PC-9 (cell line): ENCODE results near the gene AMELX. TPM values are rescaled to one million over a fixed set of nuclear protein-coding genes. Genes with fewer than 3 reads are reported as not detected.

ENCODE experiments used
- BruUV-seq: library from RNA; stranded (reverse); fragments of 400-500 nt; replicated peaks from 2 replicates; lab custom pipeline; 2021; lab: Mats Ljungman, UMichigan
- CTCF ChIA-PET: fragments of 300-600 bp; sonication (Branson Sonifier 250); formaldehyde crosslinking; loops from one replicate; lab custom pipeline; 2022; ENCODE audit warnings: antibody characterized with exemption; lab: Charles Lee
- POLR2A ChIA-PET: fragments of 300-600 bp; sonication (Branson Sonifier 250); formaldehyde crosslinking; loops from one replicate; lab custom pipeline; 2022; ENCODE audit warnings: antibody characterized with exemption; ENCODE audit not compliant: unreplicated experiment; lab: Charles Lee
- DNase-seq, 2 experiments: peaks; one replicate each; pipeline versions ENCODE4 v3.0.0 to v3.0.0-alpha.2; 2015 to 2022; ENCODE audit warnings: mixed read lengths in 1 of 2
- H2AFZ ChIP-seq: fragments of 200-600 bp; sonication (generic); 2 replicates; pipeline ENCODE4 v1.8.1; 2017; ENCODE audit warnings: antibody characterized with exemption
- H3F3A ChIP-seq: fragments of 200-600 bp; sonication (generic); 2 replicates; pipeline ENCODE4 v1.8.1; 2017; ENCODE audit warnings: antibody characterized with exemption, mild to moderate bottlenecking, low read depth; ENCODE audit not compliant: insufficient read depth
- H3K27ac ChIP-seq: fragments of 200-600 bp; sonication (generic); 2 replicates; pipeline ENCODE4 v1.6.1; 2016; ENCODE audit warnings: mixed run types
- H3K27me3 ChIP-seq: fragments of 200-600 bp; sonication (generic); 2 replicates; pipeline ENCODE4 v1.6.1; 2016; ENCODE audit warnings: low read depth, mixed run types; ENCODE audit not compliant: insufficient read depth
- H3K36me3 ChIP-seq: fragments of 200-600 bp; sonication (generic); 2 replicates; pipeline ENCODE4 v1.6.1; 2016; ENCODE audit warnings: low read depth, mixed run types
- H3K4me1 ChIP-seq: fragments of 200-600 bp; sonication (generic); replicated peaks from 2 replicates; pipeline ENCODE4 v1.6.1; 2016; ENCODE audit warnings: mixed run types; ENCODE audit not compliant: insufficient read depth
- H3K4me2 ChIP-seq: fragments of 200-600 bp; sonication (generic); 2 replicates; pipeline ENCODE4 v1.6.1; 2017; ENCODE audit warnings: mixed run types
- H3K4me3 ChIP-seq: fragments of 200-600 bp; sonication (generic); 2 replicates; pipeline ENCODE4 v1.6.1; 2016; ENCODE audit warnings: mixed run types
- H3K79me2 ChIP-seq: fragments of 200-600 bp; sonication (generic); 2 replicates; pipeline ENCODE4 v1.6.1; 2017; ENCODE audit warnings: low read depth, mixed run types
- H3K9me2 ChIP-seq: fragments of 200-600 bp; sonication (generic); 2 replicates; pipeline ENCODE4 v1.8.1; 2017; ENCODE audit warnings: mild to moderate bottlenecking; ENCODE audit not compliant: insufficient read depth
- H3K9me3 ChIP-seq: fragments of 200-600 bp; sonication (generic); 2 replicates; pipeline ENCODE4 v1.8.1; 2016; ENCODE audit warnings: low read depth; ENCODE audit not compliant: insufficient read depth
- H4K20me1 ChIP-seq: fragments of 200-600 bp; sonication (generic); 2 replicates; pipeline ENCODE4 v1.8.1; 2017; ENCODE audit not compliant: insufficient read depth
- EZH2 ChIP-seq: fragments of 200-600 bp; sonication (generic); IDR thresholded peaks from 2 replicates; pipeline ENCODE4 v1.8.0; 2017; ENCODE audit warnings: antibody characterized with exemption, low read depth
- intact Hi-C: fragments of 100-400 bp; cut with micrococcal nuclease; formaldehyde crosslinking; loops from one replicate; pipeline ENCODE4 v1.10.0; 2022; ENCODE audit not compliant: unreplicated experiment
- total RNA-seq: library from RNA; stranded (reverse); gene quantifications from 2 replicates; pipeline ENCODE4 v1.2.3, GENCODE V29; 2021
- TF ChIP-seq, protein P1 (sequence below): fragments of 200-600 bp; sonication (generic); conservative IDR thresholded peaks from 2 replicates; pipeline ENCODE4 v1.6.1; 2017; ENCODE audit warnings: mixed run types, antibody characterized with exemption, mild to moderate bottlenecking, moderate library complexity

Gene AMELX
- total RNA-seq, 1 experiment from 2014 or later: not detected

DNA sequence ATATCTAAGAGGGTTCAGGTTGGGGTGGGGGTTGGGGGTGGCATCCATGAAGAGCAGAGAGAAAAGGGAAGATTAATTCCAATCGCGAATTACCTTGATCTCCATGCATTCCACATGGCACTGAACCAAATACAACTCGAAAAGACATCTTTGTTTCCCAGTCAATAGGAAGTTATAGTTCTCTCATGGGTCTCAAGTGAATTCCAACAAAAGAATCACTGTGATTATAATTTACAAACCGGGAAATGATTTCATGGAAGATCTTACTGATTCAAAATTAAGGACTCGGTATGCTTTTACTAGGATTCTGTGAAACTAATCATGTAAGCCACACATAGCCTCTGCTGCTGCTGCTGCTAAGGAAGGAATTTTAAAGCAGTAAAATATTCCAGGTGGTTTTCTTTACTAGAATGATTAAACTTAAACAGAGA lies 26.6 kb upstream of the AMELX start:
- TF ChIP-seq EZH2: no peak
- TF ChIP-seq, protein P1, sequence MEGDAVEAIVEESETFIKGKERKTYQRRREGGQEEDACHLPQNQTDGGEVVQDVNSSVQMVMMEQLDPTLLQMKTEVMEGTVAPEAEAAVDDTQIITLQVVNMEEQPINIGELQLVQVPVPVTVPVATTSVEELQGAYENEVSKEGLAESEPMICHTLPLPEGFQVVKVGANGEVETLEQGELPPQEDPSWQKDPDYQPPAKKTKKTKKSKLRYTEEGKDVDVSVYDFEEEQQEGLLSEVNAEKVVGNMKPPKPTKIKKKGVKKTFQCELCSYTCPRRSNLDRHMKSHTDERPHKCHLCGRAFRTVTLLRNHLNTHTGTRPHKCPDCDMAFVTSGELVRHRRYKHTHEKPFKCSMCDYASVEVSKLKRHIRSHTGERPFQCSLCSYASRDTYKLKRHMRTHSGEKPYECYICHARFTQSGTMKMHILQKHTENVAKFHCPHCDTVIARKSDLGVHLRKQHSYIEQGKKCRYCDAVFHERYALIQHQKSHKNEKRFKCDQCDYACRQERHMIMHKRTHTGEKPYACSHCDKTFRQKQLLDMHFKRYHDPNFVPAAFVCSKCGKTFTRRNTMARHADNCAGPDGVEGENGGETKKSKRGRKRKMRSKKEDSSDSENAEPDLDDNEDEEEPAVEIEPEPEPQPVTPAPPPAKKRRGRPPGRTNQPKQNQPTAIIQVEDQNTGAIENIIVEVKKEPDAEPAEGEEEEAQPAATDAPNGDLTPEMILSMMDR: no peak
- ChIA-PET CTCF (no interaction called here), POLR2A (no interaction called here)
- H3K4me2 ChIP-seq: no peak overlapping the region
- no peaks in the 10 kb centered on the region for H4K20me1 ChIP-seq
- no peak overlapping the region for H3K4me3 ChIP-seq
- no peaks in the 10 kb centered on the region for H3K4me1 ChIP-seq
- no peaks in the 10 kb centered on the region for H3K9me2 ChIP-seq
- BruUV-seq: no TSS peak
- no peaks in the 10 kb centered on the region; the same call in 1 of the 2 replicates for H3K27me3 ChIP-seq
- no peaks in the 10 kb centered on the region for H3K79me2 ChIP-seq
- H3K36me3 ChIP-seq: no peaks in the 10 kb centered on the region
- no peaks in the 10 kb centered on the region for H3F3A ChIP-seq
- intact Hi-C loops: no loop called here
- H2AFZ ChIP-seq: no peak overlapping the region
- H3K27ac ChIP-seq: no peak overlapping the region
- no peak for DNase-seq
- H3K9me3 ChIP-seq: no peaks in the 10 kb centered on the region

DNA sequence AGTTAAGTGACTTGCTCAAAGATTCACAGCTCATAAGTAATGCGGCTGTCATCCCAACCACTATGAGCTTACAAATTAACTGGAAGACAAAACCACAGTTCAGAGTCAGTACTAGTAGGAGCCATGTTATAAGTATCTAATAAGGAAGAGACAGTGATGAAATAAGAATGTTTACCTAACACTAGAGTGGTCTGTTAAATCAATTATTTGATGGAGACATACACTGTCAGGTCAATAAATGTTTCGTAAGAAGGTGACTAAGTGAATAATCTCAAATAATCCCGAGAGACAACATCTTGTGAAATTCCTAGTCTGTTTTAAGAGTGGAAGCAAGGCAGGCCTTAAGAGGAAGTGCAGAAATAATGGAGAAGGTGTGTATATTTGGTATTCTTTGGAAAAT lies 25.8 kb upstream of the AMELX start:
- H3K4me1 ChIP-seq: no peaks in the 10 kb centered on the region
- no peaks in the 10 kb centered on the region for H4K20me1 ChIP-seq
- DNase-seq: no peak
- no peak for TF ChIP-seq EZH2
- TF ChIP-seq, protein P1: no peak
- no peaks in the 10 kb centered on the region for H3K36me3 ChIP-seq
- no peaks in the 10 kb centered on the region for H3K9me2 ChIP-seq
- H3K79me2 ChIP-seq: no peaks in the 10 kb centered on the region
- intact Hi-C loops: no loop called here
- no peak overlapping the region for H3K4me3 ChIP-seq
- CTCF ChIA-PET: no interaction called here
- H3K27ac ChIP-seq: no peak overlapping the region
- H3K27me3 ChIP-seq: no peaks in the 10 kb centered on the region; the same call in 1 of the 2 replicates
- no peak overlapping the region for H2AFZ ChIP-seq
- H3K9me3 ChIP-seq: no peaks in the 10 kb centered on the region
- H3F3A ChIP-seq: no peaks in the 10 kb centered on the region
- no peak overlapping the region for H3K4me2 ChIP-seq
- no TSS peak for BruUV-seq
- POLR2A ChIA-PET: no interaction called here

DNA sequence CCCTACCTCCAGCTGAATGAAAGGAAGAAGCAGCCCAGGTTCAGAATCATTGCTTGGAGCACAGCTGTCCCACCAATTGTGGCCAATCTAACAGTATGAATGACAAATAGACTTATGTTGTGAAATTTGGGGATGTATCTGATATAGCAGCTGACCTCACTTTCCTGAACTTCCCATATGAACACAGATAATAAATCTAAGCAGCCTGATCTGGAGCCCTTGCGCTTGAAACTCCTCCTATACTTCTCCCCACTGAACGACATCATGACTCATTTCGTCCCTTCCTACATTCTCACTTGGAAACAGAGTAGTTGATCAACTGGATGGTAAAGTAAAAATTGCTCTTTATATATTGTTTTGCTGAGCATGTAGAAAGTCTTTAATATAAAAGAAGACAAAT lies 24.2 kb upstream of the AMELX start:
- POLR2A ChIA-PET: no interaction called here
- Histone ChIP-seq H2AFZ (no peak overlapping the region), H3K9me2 (no peaks in the 10 kb centered on the region), H3K27me3 (no peaks in the 10 kb centered on the region; the same call in 1 of the 2 replicates), H3K79me2 (no peaks in the 10 kb centered on the region), H3K36me3 (no peaks in the 10 kb centered on the region), H3K27ac (no peak overlapping the region), H3K4me2 (no peak overlapping the region), H3K9me3 (no peaks in the 10 kb centered on the region), H3K4me1 (no peaks in the 10 kb centered on the region), H4K20me1 (no peaks in the 10 kb centered on the region), H3K4me3 (no peak overlapping the region), H3F3A (no peaks in the 10 kb centered on the region)
- intact Hi-C loops: no loop called here
- DNase-seq: no peak
- BruUV-seq: no TSS peak
- CTCF ChIA-PET: no interaction called here
- TF ChIP-seq, protein P1: no peak
- no peak for TF ChIP-seq EZH2
